GM21786 (cell line): Measurements from ENCODE around the gene MRPL20.
"Not testable (repeated sequence)": the region's sequence is repeated elsewhere in the genome, so short reads cannot be mapped to it uniquely, and the experiment has no call there.

Source experiments
- ATAC-seq: cut with Tn5 transposase; IDR thresholded peaks from one replicate; pipeline ENCODE4 v1.9.1; 2021; ENCODE audit not compliant: unreplicated experiment

The MRPL20 gene

GRCh38 chr1:1411626-1412025, 4.5 kb upstream of the MRPL20 start:
- ATAC-seq, result no peak

- ATAC-seq, result not testable (repeated sequence)
Measured at GRCh38 chr1:1410238-1410637, 3.1 kb upstream of the MRPL20 start.

GRCh38 chr1:1407636-1408318, 684 bp upstream of the MRPL20 start:
- peak; percentile 16 for ATAC-seq

GRCh38 chr1:1406101-1406820, 832 bp downstream of the MRPL20 start:
- no peak for ATAC-seq

- ATAC-seq, result no peak
Measured at GRCh38 chr1:1403653-1404052, 3.4 kb downstream of the MRPL20 start.

GRCh38 chr1:1402901-1403392, 4.1 kb downstream of the MRPL20 start:
- not testable (repeated sequence) for ATAC-seq

GRCh38 chr1:1402072-1402900, 4.8 kb downstream of the MRPL20 start:
- no peak for ATAC-seq

- no peak for ATAC-seq
Measured at GRCh38 chr1:1401457-1402010, 5.6 kb downstream of the MRPL20 start.

- ATAC-seq, result no peak
Measured at GRCh38 chr1:1400576-1401456, 6.3 kb downstream of the MRPL20 start.

- no peak for ATAC-seq
Measured at GRCh38 chr1:1399872-1400575, 7.1 kb downstream of the MRPL20 start.

GRCh38 chr1:1399187-1399871, 7.8 kb downstream of the MRPL20 start, which contains the start of gene CCNL2:
Gene CCNL2, minus strand, starts transcription at chr1:1399335. Its CDS starts 29 bp downstream, at chr1:1399306.
- ATAC-seq, result peak; percentile 95

- no peak for ATAC-seq
Measured at GRCh38 chr1:1398677-1399186, 8.4 kb downstream of the MRPL20 start.

- ATAC-seq, result no peak
Measured at GRCh38 chr1:1397839-1398523, 9.1 kb downstream of the MRPL20 start.

GRCh38 chr1:1395166-1395565, 11.9 kb downstream of the MRPL20 start:
- no peak for ATAC-seq

- ATAC-seq, result no peak
Measured at GRCh38 chr1:1394116-1394515, 13.0 kb downstream of the MRPL20 start.

GRCh38 chr1:1393428-1393827, 13.7 kb downstream of the MRPL20 start:
- no peak for ATAC-seq

- no peak for ATAC-seq
Measured at GRCh38 chr1:1393014-1393413, 14.1 kb downstream of the MRPL20 start.

- ATAC-seq, result no peak
Measured at GRCh38 chr1:1391225-1391624, 15.9 kb downstream of the MRPL20 start.
